ENCODE data around the gene IGFLR1.
"Not testable (repeated sequence)": the region's sequence is repeated elsewhere in the genome, so short reads cannot be mapped to it uniquely, and the experiment has no call there.

IGFLR1 gene

DNA sequence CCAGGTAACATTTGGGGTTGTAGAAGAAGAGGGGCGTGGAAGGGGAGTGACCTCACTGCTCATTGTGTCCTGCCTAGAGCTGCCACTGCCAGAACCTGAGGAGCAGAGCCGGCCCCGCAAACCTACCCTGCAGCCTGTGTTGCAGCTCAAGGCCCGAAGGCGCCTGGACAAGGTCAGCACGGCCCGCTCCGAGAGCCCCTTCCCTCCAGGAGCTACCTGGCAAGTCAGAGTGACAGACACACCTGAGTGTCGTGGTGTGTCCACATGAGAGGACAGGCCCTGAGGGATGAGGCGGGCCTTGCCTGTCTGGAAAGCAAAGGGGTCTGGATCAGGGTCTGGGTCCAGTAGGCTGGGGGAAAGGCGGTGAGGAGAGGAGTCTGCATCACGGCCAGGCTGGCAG lies 17.7 kb downstream of the IGFLR1 start:
- ChIA-PET POLR2A (no interaction called here), CTCF (no interaction called here)
- DNase-seq (ENCODE audit: extremely low spot score) = no peak
- TF ChIP-seq NFRKB (IDR thresholded peaks at IDR 0.05) = no peak
- TF ChIP-seq ZNF384 (IDR thresholded peaks at IDR 0.05) = no peak
- TF ChIP-seq BHLHE40 (IDR thresholded peaks at IDR 0.05; ENCODE audit: borderline replicate concordance) = no peak
- TF ChIP-seq HDGF (IDR thresholded peaks at IDR 0.05; ENCODE audit: borderline replicate concordance) = no peak
- no peak for TF ChIP-seq L3MBTL2 (conservative IDR thresholded peaks at IDR 0.05)
- no peak for TF ChIP-seq CTBP1 (IDR thresholded peaks at IDR 0.05; ENCODE audit: borderline replicate concordance)
- TF ChIP-seq ELF4 (IDR thresholded peaks at IDR 0.05) = no peak
- no peak for TF ChIP-seq FOXA1 (IDR thresholded peaks at IDR 0.05)
- no peak for TF ChIP-seq SUZ12 (IDR thresholded peaks at IDR 0.05)
- TF ChIP-seq SP1 (IDR thresholded peaks at IDR 0.05) = no peak
- TF ChIP-seq TARDBP (IDR thresholded peaks at IDR 0.05) = no peak
- no peak for TF ChIP-seq FOXK2 (IDR thresholded peaks at IDR 0.05)
- TF ChIP-seq LEF1 (IDR thresholded peaks at IDR 0.05; ENCODE audit: borderline replicate concordance) = no peak

- DNase-seq (ENCODE audit: extremely low spot score); CTCF ChIA-PET: not testable (repeated sequence)
- POLR2A ChIA-PET = interaction anchor here (1.1 kb wide), 1 partner anchor 9 kb away, joined by 3 read pairs; no protein-coding TSS in a partner anchor
Observed at GRCh38 chr19:35724132-35724531, 18.1 kb downstream of the IGFLR1 start.

DNA sequence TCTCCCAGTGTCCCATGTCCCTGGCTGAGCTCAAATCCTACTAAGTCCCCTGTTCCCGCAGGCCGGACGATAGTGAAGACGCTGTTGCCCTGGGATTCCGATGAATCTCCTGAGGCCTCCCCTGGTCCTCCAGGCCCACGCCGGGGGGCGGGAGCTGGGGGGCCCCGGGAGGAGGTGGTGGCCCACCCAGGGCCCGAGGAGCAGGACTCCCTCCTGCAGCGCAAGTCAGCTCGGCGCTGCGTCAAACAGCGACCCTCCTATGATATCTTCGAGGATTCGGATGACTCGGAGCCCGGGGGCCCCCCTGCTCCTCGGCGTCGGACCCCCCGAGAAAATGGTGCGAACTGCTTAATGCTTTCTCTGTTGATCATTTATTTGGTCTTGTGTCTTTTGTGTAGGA lies 18.6 kb downstream of the IGFLR1 start:
- no peak for DNase-seq (ENCODE audit: extremely low spot score)
- ChIA-PET CTCF (no interaction called here), POLR2A (interaction anchor here (0.9 to 1.1 kb wide), 3 partner anchors 10 to 80 kb away, joined by 3 to 6 read pairs (median 3); no protein-coding TSS in a partner anchor)
- no peak for TF ChIP-seq SP1 (IDR thresholded peaks at IDR 0.05)
- no peak for TF ChIP-seq HDGF (IDR thresholded peaks at IDR 0.05; ENCODE audit: borderline replicate concordance)
- TF ChIP-seq ELF4 (IDR thresholded peaks at IDR 0.05) = no peak
- no peak for TF ChIP-seq CTBP1 (IDR thresholded peaks at IDR 0.05; ENCODE audit: borderline replicate concordance)
- no peak for TF ChIP-seq NFRKB (IDR thresholded peaks at IDR 0.05)
- TF ChIP-seq, protein P1, sequence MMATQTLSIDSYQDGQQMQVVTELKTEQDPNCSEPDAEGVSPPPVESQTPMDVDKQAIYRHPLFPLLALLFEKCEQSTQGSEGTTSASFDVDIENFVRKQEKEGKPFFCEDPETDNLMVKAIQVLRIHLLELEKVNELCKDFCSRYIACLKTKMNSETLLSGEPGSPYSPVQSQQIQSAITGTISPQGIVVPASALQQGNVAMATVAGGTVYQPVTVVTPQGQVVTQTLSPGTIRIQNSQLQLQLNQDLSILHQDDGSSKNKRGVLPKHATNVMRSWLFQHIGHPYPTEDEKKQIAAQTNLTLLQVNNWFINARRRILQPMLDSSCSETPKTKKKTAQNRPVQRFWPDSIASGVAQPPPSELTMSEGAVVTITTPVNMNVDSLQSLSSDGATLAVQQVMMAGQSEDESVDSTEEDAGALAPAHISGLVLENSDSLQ (IDR thresholded peaks at IDR 0.05) = no peak
- TF ChIP-seq L3MBTL2 (conservative IDR thresholded peaks at IDR 0.05) = no peak
- TF ChIP-seq FOXM1 (IDR thresholded peaks at IDR 0.05; ENCODE audit: borderline replicate concordance) = no peak
- TF ChIP-seq ARNT (IDR thresholded peaks at IDR 0.05) = no peak
- TF ChIP-seq TARDBP (IDR thresholded peaks at IDR 0.05) = no peak
- no peak for TF ChIP-seq LEF1 (IDR thresholded peaks at IDR 0.05; ENCODE audit: borderline replicate concordance)
- TF ChIP-seq SUZ12 (IDR thresholded peaks at IDR 0.05) = no peak
- TF ChIP-seq ZNF384 (IDR thresholded peaks at IDR 0.05) = no peak
- no peak for TF ChIP-seq FOXA1 (IDR thresholded peaks at IDR 0.05)
- no peak for TF ChIP-seq FOXK2 (IDR thresholded peaks at IDR 0.05)
- no peak for TF ChIP-seq BHLHE40 (IDR thresholded peaks at IDR 0.05; ENCODE audit: borderline replicate concordance)

DNA sequence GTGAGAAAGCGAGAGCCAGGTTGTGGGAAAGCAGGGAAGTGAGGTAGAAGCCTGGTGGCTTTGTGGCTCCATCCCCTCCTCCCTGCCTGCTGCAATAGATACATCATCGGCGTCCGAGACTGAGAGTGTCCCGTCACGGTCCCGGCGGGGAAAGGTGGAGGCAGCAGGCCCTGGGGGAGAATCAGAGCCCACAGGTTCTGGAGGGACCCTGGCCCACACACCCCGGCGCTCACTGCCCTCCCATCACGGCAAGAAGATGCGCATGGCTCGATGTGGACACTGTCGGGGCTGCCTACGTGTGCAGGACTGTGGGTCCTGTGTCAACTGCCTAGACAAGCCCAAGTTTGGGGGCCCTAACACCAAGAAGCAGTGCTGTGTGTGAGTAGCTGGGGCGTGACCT lies 19.4 kb downstream of the IGFLR1 start:
- TF ChIP-seq TARDBP (IDR thresholded peaks at IDR 0.05) (no peak), FOXK2 (IDR thresholded peaks at IDR 0.05) (no peak), ZNF384 (IDR thresholded peaks at IDR 0.05) (no peak), FOXM1 (IDR thresholded peaks at IDR 0.05; ENCODE audit: borderline replicate concordance) (no peak)
- TF ChIP-seq, protein P1 (IDR thresholded peaks at IDR 0.05) = no peak
- CTCF ChIA-PET = no interaction called here
- POLR2A ChIA-PET = interaction anchor here (0.9 kb wide), 2 partner anchors 18 to 79 kb away, joined by 3 to 6 read pairs; no protein-coding TSS in a partner anchor
- DNase-seq (ENCODE audit: extremely low spot score) = no peak

- no peak for TF ChIP-seq ELF4 (IDR thresholded peaks at IDR 0.05)
- no peak for TF ChIP-seq HDGF (IDR thresholded peaks at IDR 0.05; ENCODE audit: borderline replicate concordance)
- no peak for TF ChIP-seq SUZ12 (IDR thresholded peaks at IDR 0.05)
- no peak for TF ChIP-seq FOXM1 (IDR thresholded peaks at IDR 0.05; ENCODE audit: borderline replicate concordance)
- TF ChIP-seq BHLHE40 (IDR thresholded peaks at IDR 0.05; ENCODE audit: borderline replicate concordance) = no peak
- no peak for TF ChIP-seq LEF1 (IDR thresholded peaks at IDR 0.05; ENCODE audit: borderline replicate concordance)
- no peak for TF ChIP-seq ZNF384 (IDR thresholded peaks at IDR 0.05)
- TF ChIP-seq TARDBP (IDR thresholded peaks at IDR 0.05) = no peak
- no peak for DNase-seq (ENCODE audit: extremely low spot score)
- ChIA-PET POLR2A (interaction anchor here (1.2 to 2.5 kb wide), 2 partner anchors 18 to 26 kb away, joined by 3 to 10 read pairs; partner anchors contain the start of gene LIN37), CTCF (no interaction called here)
Observed at GRCh38 chr19:35722461-35722860, 19.8 kb downstream of the IGFLR1 start.

DNA sequence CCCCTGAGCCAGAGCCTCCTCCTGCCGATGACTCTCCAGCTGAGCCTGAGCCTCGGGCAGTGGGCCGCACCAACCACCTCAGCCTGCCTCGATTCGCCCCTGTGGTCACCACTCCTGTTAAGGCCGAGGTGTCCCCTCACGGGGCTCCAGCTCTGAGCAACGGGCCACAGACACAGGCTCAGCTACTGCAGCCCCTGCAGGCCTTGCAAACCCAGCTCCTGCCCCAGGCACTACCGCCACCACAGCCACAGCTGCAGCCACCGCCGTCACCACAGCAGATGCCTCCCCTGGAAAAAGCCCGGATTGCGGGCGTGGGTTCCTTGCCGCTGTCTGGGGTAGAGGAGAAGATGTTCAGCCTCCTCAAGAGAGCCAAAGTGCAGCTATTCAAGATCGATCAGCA lies 20.9 kb downstream of the IGFLR1 start:
- ChIA-PET POLR2A (interaction anchor here (0.6 to 2.5 kb wide), 3 partner anchors 19 to 29 kb away, joined by 3 to 10 read pairs (median 3); partner anchors contain the start of gene LIN37), CTCF (no interaction called here)
- TF ChIP-seq, protein P1 (IDR thresholded peaks at IDR 0.05) = no peak
- no peak for TF ChIP-seq TARDBP (IDR thresholded peaks at IDR 0.05)
- no peak for TF ChIP-seq FOXA1 (IDR thresholded peaks at IDR 0.05)
- TF ChIP-seq ARNT (IDR thresholded peaks at IDR 0.05) = no peak
- no peak for TF ChIP-seq ZNF384 (IDR thresholded peaks at IDR 0.05)
- TF ChIP-seq L3MBTL2 (conservative IDR thresholded peaks at IDR 0.05) = no peak
- no peak for TF ChIP-seq ELF4 (IDR thresholded peaks at IDR 0.05)
- no peak for TF ChIP-seq FOXM1 (IDR thresholded peaks at IDR 0.05; ENCODE audit: borderline replicate concordance)
- TF ChIP-seq LEF1 (IDR thresholded peaks at IDR 0.05; ENCODE audit: borderline replicate concordance) = no peak
- no peak for TF ChIP-seq CTBP1 (IDR thresholded peaks at IDR 0.05; ENCODE audit: borderline replicate concordance)
- TF ChIP-seq FOXK2 (IDR thresholded peaks at IDR 0.05) = no peak
- no peak for TF ChIP-seq SUZ12 (IDR thresholded peaks at IDR 0.05)
- no peak for TF ChIP-seq NFRKB (IDR thresholded peaks at IDR 0.05)
- TF ChIP-seq SP1 (IDR thresholded peaks at IDR 0.05) = no peak
- no peak for TF ChIP-seq BHLHE40 (IDR thresholded peaks at IDR 0.05; ENCODE audit: borderline replicate concordance)
- TF ChIP-seq HDGF (IDR thresholded peaks at IDR 0.05; ENCODE audit: borderline replicate concordance) = no peak
- no peak for DNase-seq (ENCODE audit: extremely low spot score)

Measured in HEK293T (cell line).